ENCODE data around the gene CBR3. TPM values are rescaled to one million over a fixed set of nuclear protein-coding genes. Genes with fewer than 3 reads are reported as not detected.
"Not testable (repeated sequence)": the region's sequence is repeated elsewhere in the genome, so short reads cannot be mapped to it uniquely, and the experiment has no call there.

CBR3 gene
- total and polyA plus RNA-seq, 9 of the 15 experiments (the other 6 are each of a cell fraction or from before 2014, with no cell fraction given) = not detected

- TF ChIP-seq CEBPZ (IDR thresholded peaks at IDR 0.05; ENCODE audit: borderline replicate concordance, low read depth, low read length) (no peak), ESRRA (IDR thresholded peaks at IDR 0.05; ENCODE audit: borderline replicate concordance, low read depth) (no peak), IRF2 (CRISPR knock-in tag; IDR thresholded peaks at IDR 0.05) (no peak), GTF3C2 (IDR thresholded peaks at IDR 0.05; ENCODE audit: borderline replicate concordance, extremely low read depth, insufficient read length) (no peak), BCL6 (CRISPR knock-in tag; IDR thresholded peaks at IDR 0.05) (no peak), ZBTB5 (IDR thresholded peaks at IDR 0.05) (no peak)
Observed at GRCh38 chr21:36129219-36129618, 5.7 kb upstream of the CBR3 start (continued).

- H3K9ac ChIP-seq (ENCODE audit: insufficient read depth in 1 of 2, low read depth in 2 of 2, low read length in 2 of 2); BruUV-seq (replicated peaks); H3K9me1 ChIP-seq (ENCODE audit: control insufficient read depth, insufficient read depth, low read length); ATAC-seq; H3K9me3 ChIP-seq (replicated peaks; ENCODE audit: control insufficient read depth, insufficient read depth, low read depth, low read length); H3K36me3 ChIP-seq (ENCODE audit: control insufficient read depth, insufficient read depth, low read length); H3K4me3 ChIP-seq; FAIRE-seq; in situ Hi-C loops (cut with MboI); intact Hi-C loops (cut with micrococcal nuclease); DNase-seq (ENCODE audit: extremely low read depth in 1 of 4, low spot score in 3 of 4); H3K79me2 ChIP-seq (ENCODE audit: control insufficient read depth, insufficient read depth, low read length); H4K20me1 ChIP-seq (replicated peaks; ENCODE audit: control insufficient read depth, insufficient read depth, low read length); H3K27ac ChIP-seq (ENCODE audit: extremely low read depth, low read depth, low read length); H3K4me2 ChIP-seq (ENCODE audit: insufficient read depth, low read length); H2AFZ ChIP-seq (ENCODE audit: low read depth, low read length): not testable (repeated sequence)
- 3% methylated on average over 9 of the region's 18 CpGs for WGBS (ENCODE audit: insufficient coverage, low coverage, missing lambda C conversion rate)
- peaks cover 0 to 12% of the 10 kb centered on the region in 2 experiments; a peak in 2 of 5 replicates for H3K4me1 ChIP-seq (replicated peaks in 1 of 2; ENCODE audit: control insufficient read depth in 2 of 2, insufficient read depth in 2 of 2, low read length in 2 of 2)
- peaks cover 34 to 66% of the 10 kb centered on the region in 2 experiments for H3K27me3 ChIP-seq (ENCODE audit: control insufficient read depth in 2 of 2, insufficient read depth in 2 of 2, low read length in 2 of 2)
- ChIA-PET POLR2A (interaction anchor here (0.8 kb wide), 1 partner anchor 9 kb away, joined by 5 read pairs; no protein-coding TSS in a partner anchor), CTCF (ENCODE audit: low intra/inter-chr PET ratio) (interaction anchor here (0.8 kb wide), 1 partner anchor 23 kb away, joined by 3 read pairs; no protein-coding TSS in a partner anchor)
Observed at GRCh38 chr21:36130414-36130762, 4.5 kb upstream of the CBR3 start.

Data from K562 (cell line).